GM12872 (cell line): ENCODE data around the gene STK17A.

ENCODE experiments used
- CTCF ChIP-seq: IDR thresholded peaks from 3 replicates; pipeline ENCODE4 v1.5.1; 2011; ENCODE audit warnings: low read depth, mild to moderate bottlenecking, low read length, moderate library complexity; ENCODE audit not compliant: insufficient read depth

The STK17A gene

GRCh38 chr7:43582503-43583423, at the start of gene STK17A:
Gene STK17A (plus strand): TSS chr7:43583108. CDS start chr7:43583244, 136 bp downstream.
- peak; percentile 99 for TF ChIP-seq CTCF

GRCh38 chr7:43533801-43534479, 49.0 kb upstream of the STK17A start:
- TF ChIP-seq CTCF, result no peak

- no peak for TF ChIP-seq CTCF
These were observed 47.9 kb upstream of the STK17A start for GRCh38 chr7:43535031-43535451.

GRCh38 chr7:43535810-43536585, 46.9 kb upstream of the STK17A start:
- TF ChIP-seq CTCF, result no peak

GRCh38 chr7:43536773-43537172, 46.1 kb upstream of the STK17A start:
- no peak for TF ChIP-seq CTCF

- TF ChIP-seq CTCF, result no peak
These were observed 45.0 kb upstream of the STK17A start for GRCh38 chr7:43537765-43538403.
